Ureter (tissue), 1 donor: ENCODE results near the gene C12orf75. TPM values are rescaled to one million over a fixed set of nuclear protein-coding genes. Genes with fewer than 3 reads are reported as not detected.
"Not testable (repeated sequence)": the region's sequence is repeated elsewhere in the genome, so short reads cannot be mapped to it uniquely, and the experiment has no call there.

ENCODE experiments used
- DNase-seq: peaks from one replicate; pipeline ENCODE4 v3.0.0-alpha.2; 2020; ENCODE audit warnings: low spot score
- total RNA-seq: library from RNA; stranded (reverse); gene quantifications from one replicate; pipeline ENCODE4 v1.2.4, GENCODE V29; 2023
- donor health status: DM: yes; HTN: yes; CAD: no.

The C12orf75 gene
- total RNA-seq, 1 donor from 2014 or later, result 31.3 TPM

DNA sequence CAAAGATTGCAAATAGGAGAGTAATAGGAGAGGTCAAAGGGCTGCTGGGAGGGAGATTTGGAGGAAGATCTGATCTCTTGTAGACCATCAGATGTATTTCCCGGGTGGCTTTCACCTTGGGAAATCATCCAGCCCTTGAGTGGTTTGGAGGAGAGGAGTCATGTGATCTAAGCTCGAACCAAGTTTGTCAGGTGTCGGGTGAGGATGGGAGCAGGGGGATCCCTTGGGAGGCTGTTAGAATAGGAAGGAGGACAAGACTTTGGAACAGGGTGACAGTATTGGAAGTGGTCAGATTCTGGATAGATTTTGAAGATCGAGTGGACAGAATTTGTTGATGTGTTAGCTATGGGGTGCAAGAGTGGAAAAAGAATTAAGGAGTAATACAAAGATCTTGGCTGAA is 46.6 kb downstream of the C12orf75 start:
- DNase-seq, result no peak

DNA sequence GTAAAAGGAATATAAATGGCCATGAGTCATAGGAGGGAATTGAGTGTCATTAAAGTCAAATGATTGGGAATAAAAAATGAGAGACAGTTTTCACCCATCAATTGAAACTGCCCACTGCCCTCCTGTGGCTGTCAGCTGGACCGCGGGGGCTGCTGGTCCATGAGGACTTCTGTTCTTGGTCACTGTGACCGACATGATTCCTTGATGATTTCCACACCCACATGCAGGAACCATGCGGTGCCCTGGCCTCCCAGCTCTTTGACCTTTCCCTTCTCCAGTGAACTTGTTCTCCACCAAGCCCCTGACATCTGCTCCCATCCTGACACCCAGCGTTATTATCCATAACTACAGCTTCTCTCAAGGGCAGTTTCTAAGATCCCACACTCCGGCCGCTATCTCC is 48.4 kb downstream of the C12orf75 start:
- no peak for DNase-seq

DNA sequence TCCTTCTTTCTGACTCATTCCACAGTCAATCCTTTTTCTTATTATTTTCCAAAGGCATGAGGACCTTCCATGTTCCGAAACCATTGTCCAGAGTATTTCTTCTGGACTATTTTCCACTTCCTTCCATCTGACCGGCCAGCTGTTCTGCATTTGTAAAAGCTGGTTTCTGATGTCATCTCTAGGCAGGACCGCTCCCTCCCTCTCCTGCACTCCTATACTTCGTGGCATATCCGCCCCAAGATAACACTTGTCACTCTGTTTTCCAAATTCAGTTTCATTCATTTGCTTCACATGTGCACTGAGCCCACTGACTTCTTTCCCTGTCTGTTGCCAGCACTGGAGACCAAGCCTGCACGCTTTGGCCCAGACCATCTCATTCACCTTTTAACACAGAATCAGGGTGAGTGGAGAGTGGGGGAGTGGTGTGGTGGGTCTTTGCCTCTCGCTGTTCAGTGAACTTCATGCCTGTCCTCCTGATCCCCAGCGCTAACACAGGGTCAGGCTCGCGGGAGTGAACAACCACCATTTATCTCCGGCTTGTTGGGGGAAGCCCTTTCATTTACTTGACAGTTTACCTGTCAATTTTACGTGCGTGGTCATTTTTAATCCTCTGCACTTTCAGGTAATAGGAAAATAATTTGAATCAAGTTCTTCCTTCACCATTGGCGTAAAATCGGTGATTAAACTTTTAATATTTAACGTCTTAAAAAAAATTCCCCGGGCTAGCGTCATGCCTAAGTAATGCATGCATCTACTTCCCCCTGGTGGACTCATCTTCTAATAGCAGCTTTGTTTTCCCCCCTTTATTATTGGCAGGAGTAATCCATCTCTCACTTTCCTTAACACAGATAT is 52.5 kb downstream of the C12orf75 start:
- DNase-seq, result no peak

DNA sequence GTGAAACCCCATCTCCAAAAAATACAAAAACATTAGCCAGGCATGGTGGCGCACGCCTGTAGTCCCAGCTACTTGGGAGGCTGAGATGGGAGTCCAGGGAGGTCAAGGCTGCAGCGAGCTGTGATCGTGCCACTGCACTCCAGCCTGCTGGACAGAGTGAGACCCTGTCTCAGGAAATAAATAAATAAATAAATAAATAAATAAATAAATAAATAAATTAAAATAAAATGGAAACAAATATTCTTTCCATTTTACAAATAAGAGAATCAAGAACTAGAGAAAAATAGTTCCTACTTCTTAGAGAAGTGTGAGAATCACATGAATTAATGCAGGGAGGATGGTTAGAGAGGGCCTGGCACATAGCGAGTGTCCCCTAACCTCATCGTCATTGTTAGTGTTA is 53.7 kb downstream of the C12orf75 start:
- no peak for DNase-seq

DNA sequence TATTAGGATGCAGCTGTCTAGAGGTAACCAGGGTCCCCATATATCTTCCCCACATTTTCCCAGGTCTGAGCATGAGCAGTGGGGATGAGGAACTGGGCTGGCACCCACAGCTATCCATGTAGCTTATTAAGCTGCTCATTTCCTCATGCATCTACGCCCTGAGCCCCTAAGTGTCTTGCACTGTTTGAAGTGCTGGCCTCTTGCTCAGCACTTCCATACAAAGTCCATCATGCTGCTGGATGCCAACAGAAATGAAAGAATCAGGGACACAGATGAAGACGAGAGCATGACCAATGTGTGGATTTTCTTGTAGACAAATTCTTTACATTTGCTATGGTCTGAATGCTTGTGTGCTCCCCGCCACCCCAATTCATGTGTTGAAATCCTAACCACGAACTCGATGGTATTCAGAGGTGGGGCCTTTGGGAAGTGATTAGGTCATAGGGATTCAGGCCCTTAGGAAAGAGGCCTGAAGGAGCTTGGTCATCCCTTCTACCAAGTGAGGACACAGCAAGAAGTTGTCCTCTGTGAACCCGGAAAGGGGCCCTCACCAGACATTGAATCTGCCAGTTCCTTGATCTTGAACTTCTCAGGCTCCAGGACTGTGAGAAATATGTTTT is 54.5 kb downstream of the C12orf75 start:
- no peak for DNase-seq

DNA sequence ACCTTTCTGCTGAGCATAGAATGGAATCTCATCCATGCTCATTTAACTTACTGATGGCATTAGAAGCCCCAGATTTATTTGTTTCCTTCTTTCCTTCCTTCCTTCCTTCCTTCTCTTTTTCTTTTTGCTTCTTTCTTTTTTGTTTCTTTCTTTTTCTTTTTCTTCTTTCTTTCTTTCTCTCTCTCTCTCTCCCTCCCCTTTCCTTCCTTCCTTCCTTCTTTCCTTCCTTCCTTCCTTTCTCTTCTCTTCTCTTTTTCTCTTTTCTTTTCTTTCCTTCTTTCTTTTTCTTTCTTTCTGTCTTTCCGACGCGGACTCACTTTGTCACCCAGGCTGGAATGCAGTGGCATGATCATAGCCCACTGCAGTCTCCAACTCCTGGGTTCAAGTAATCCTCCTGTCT is 55.9 kb downstream of the C12orf75 start:
- DNase-seq, result no peak

DNA sequence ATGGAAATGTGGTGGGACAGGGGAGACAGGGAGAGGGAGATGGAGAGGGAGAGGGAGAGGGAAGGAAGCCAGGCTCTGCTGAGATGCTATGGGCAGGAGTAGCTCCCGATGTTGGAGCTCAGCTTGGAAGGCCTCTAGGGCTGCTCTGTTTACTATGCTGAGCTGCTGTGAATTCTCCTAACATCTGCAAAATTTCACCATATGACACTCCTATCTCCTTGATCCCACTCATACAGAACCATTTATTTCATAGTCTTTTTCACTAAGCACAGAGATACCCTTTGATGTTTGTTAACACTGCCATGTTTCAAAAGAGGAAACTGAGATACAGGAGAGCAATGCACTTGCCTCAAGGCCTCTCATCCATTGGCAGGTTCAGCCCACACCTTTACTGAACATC is 60.7 kb downstream of the C12orf75 start:
- no peak for DNase-seq

DNA sequence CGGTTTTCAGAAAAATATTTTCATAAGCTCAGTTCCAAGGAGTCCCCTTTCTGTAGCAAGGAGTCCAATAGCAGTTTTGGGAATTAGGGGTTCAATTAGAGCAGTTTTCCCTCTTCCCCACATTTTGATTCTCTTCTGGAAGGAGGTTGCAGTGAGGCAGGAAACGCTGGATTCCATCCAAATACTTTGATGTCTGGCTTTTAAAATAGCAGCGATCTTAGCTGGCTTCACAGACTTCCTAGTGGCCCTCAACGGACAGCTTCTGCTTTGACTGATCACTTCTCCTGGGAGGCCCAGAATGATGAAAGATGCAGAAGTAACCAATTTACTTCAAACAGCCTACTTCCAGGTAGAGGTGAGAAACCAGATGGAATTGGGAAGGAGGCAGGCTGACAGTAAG is 63.1 kb downstream of the C12orf75 start:
- no peak for DNase-seq

DNA sequence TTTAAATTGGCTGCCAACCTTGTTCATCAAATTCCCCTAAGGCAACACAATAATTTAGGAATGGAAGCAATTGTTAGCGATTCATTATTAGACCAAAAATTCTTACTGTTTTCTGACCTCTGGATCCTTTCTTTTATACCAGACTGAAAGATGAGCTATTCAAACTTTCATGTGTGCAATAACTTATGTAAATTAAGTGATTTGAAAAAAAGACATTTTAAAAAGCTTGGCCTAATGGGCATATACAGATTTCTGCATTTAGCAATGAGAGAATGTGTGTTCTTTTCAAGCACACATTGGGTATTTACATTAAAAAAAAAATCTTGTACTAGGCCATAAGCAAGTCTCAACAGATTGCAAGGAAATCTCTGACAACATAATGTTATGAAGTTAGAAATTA is 65.5 kb downstream of the C12orf75 start:
- no peak for DNase-seq

DNA sequence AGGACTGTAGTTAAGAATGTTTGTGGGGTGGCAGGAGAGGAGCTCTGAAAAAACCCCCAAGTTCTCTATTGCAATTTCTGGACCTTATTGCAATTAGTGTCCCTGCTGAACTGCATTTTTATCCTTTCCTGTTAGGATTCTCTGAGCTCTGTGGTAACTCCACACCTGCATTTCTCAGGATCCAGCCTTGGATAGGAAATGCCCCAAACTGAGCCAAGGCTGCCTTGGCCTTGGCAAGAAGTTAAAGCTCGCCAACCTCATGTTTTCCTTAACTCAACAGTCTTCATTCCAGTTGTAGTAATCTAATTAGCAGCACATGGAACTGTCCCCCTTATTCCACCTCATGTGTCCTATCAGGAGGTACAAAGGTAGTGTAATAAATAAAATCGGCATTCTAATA is 66.5 kb downstream of the C12orf75 start:
- no peak for DNase-seq

DNA sequence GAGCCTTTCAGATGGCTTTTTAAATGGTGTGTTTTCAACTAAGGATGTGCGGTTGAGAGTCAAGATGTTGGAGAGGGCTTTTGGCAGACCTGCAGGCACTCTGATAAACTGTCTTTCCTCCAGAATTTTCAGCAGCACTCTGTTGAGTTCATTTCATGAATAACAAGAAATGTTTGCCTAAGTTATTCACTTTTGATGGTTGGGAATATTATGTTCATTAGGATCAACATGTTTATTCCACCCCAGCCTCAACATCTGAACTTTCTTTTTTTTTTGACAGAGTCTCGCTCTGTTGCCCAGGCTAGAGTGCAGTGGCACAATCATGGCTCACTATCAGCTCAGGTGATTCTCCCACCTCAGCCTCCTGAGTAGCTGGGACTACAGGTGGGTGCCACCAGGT is 68.4 kb downstream of the C12orf75 start:
- DNase-seq, result no peak

DNA sequence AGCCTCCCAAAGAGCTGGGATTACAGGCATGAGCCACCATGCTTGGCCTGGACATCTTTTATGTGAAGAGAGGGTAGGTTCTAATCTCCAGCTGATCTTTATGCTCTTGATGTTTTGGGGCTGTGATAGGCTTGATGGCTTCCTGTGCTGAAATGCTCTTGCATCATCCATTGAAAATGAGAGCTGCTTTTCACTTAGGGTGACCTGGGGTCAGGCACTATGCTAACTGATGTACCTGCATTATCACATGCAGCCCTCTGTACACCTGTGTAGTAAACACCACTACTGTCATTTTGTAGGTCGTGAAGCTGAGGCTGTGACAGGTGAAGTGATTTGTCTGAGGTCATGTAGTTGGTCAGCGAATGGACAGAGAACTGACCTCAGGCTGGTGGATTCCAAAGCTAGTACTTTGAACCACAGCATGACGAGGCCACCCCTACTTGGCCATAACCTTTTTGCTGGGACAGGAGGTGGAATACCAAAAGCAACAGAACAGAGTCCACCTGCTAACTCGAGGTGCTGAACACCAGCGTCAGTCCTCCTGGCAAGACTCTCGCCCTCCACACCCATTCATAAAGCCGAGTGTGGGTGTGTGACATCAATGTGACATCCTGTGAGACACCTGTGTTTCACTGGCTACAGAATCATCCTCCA is 69.1 kb downstream of the C12orf75 start:
- no peak for DNase-seq

DNA sequence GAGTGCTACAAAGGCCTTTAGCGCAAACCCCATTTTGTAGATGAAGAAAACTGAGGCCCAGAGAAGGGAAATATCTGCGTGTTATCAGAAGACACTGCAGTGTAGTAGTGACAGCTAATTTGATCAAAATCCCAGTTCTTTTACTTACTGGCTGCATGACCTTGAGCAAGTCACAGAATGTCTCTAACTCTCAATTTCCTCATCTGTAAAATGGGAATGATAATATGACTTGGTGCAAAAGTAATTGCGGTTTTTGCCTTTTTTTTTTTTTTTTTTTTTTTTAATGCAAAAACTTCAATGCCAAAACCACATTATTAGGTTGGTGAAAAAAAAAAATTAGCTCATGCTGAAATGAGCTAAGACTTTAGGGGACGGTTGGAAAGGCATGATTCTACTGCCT is 69.7 kb downstream of the C12orf75 start:
- DNase-seq, result no peak

DNA sequence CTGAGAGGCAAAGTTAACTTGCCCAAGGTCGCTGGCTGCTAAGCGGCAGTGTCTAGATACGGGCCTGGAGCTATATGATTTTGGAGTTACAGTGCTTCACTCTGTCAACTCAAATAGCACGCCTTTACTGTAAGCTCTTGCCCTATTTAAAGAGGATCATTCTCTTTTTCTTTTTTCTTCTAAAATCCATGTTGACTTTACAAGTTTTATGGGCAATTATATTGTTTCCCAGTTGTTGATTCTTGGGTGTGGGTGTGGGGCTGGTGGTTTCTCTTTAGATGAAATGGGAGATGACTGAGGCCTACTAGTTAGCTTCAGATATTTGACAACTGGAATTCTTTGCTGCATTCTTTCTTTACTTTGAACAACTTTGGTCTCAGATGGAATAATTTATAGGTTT is 70.7 kb downstream of the C12orf75 start:
- DNase-seq, result no peak

DNA sequence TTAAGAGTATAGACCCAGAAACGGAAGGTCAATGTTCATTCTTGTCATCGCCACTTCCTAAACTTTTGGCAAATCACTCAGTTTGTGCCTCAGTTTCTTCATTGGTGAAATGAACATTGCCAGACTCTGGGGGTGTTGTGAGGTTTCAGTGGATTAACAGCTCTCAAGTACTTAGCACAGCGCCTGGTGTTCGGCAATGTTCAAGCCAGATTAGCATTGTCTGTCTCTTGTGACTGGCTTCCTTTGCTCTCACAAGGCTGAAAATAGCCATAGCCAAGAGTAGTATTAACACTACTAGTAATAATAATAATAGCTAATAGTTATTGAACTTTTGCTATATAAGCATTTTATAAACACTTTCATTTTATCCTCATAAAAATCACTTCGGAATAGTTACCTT is 71.9 kb downstream of the C12orf75 start:
- no peak for DNase-seq

DNA sequence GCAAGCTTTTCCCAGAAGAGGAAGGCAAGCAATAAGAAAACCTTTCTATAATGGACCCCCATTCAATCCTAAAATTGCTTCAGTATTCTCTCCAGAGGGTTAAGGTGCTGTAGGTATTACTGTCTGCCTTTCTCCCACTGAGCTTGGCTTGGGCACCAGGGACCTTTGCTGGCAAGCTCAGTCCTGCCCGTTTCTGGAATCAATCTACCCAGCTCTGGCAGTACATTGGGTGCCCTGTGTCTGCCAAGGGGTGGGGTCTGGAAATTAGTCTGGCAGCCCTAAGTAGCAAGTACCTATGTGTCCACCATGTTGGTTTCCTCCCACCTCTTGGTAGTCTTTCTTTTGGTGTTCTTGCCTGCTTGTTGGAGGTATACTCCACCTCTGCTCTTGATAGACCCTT is 72.6 kb downstream of the C12orf75 start:
- no peak for DNase-seq

DNA sequence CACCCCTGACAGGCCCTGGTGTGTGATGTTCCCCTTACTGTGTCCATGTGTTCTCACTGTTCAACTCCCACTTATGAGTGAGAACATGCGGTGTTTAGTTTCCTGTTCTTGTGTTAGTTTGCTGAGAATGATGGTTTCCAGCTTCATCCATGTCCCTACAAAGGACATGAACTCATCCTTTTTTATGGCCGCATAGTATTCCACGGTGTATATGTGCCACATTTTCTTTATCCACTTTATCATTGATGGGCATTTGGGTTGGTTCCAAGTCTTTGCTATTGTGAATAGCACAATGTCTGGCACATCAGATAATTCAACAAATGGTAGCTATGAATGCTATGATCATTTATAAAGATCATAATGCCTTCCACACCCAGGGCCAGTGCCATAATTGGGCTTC is 73.6 kb downstream of the C12orf75 start:
- not testable (repeated sequence) for DNase-seq

DNA sequence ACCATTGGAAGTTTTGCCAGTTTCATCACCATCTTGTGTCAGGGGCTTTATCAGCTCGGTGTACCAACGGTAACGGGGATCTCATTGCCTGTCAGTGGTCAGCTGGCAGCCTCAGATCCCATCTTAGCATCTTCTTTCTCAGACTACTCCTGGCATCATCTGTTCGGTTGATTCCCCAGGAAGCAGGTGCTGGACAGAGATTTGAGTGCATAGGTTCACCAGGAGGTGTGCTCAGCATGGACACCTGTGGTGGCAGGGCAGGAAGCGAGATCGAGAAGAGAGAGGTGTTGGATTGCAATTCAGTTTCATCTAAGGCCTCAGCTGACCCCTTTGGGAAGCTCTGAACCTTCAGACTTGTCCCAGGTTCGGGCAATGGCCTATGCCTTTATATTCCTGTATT is 76.0 kb downstream of the C12orf75 start:
- no peak for DNase-seq

DNA sequence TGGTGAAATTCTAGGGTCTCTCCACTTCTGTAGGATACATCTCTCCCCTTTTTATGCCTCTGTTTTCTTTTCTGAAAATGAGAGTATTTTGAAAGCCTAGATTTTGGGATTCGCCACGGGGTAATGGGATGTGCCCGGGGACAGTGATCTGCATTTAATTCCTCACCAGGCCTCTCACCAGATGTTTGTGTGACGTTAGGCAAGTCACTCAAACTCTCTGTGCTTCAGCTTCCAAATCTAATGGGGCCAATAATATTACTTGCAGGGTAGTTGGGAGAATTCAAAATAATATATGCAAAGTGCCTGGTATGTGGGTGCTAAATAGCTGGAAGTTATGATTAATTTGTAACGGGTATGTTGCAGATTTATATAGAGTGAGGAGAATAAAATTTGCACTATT is 78.8 kb downstream of the C12orf75 start:
- no peak for DNase-seq

DNA sequence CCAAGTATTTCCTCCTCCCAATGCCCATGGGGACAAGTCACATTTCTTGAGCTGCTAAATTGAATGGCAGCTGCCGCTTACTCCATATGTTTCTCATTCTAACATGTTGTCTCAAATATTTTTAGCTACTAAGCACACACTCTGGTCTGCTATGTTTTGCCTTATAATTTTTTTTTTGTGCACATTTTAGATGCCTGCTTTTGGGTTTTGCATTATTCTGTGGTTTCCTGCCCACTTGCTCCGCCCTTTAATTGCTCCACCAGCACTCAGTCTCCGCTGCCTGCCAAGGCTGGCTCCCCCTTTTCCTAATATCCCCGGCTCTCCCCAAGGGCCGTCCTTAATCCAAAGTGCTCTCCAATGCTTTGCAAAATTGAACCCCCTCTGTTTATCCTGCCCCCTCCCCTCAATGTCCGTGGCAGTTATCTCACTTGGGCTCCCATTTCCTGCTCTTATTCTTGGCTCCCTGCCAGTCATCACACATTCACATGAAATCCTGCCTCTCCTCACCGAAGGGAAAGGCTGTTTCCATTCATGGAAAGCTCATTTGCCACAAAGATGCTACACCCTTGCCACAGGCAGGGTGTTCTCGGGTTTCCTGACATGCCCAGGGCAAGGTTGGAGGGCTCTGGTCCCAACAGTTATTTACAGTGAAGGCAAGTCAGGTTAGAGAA is 79.4 kb downstream of the C12orf75 start:
- peak; percentile 42 for DNase-seq

DNA sequence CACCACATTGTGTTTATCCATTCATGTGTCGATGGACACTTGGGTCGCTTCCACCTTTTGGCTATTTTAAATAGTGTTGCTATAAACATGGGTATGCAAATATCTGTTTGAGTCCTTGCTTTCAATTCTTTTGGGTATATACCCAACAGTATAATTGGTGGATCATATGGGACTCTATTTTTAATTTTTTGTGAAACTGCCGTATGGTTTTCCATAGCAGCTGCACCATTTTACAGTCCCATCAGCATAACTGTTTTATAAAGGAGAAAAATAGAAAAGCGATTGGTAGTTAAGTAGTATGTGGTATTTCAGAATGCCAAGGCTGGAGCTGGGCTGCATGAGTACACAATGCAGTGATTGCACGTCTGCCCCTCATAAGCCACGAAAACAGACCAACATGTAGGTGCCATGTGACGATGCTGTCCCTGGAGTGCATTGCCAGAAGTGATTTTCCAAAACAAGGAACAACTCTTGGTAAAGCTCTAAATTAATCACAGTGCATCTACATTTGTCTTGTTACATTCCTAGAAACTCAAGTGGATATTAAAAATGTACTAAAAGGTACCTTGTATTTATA is 83.5 kb downstream of the C12orf75 start:
- no peak for DNase-seq

DNA sequence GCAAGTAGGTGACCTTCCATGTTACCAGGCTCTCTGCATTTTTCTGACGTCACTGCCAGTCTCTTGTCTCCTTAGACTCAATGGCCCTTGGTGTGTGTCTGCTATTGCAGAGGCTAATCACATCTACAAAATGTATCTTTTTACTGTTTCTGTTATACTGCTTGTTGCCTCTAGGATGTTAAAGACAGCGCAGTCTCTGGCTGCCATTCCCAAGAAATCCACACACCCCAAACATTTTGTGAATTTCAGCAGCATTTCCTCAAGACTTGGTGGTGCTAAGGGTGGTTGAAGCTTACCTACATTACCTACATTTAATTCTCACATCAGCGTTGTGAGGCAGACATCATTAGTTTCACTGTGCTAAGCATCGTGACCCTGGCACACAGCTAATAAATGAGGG is 87.2 kb downstream of the C12orf75 start:
- DNase-seq, result no peak
